Measurements from ENCODE around the gene VSNL1.

VSNL1 gene

DNA sequence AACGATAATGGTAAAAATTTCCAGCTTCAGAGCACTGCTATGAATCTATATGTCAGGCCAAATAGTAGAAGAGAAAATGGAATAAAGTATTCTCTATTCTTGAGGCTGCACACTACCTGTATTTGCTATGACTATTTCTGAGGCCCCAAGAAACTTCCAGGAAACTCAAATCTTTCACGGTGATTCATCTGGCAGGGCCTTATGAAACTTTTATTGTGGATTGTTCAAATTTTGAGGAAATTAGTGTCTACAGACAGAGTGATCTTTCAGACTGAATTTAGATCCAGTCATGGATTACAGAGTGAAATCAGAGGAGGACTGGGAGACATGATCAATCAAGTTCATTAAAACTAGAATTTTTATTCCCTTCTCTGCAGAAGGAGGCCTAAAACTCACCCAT is 4.1 kb upstream of the VSNL1 start:
- TF ChIP-seq POLR2A (IDR thresholded peaks at IDR 0.05; ENCODE audit: low read depth, low read length), result no peak
- no peak for DNase-seq (ENCODE audit: insufficient read length, low spot score)
- FAIRE-seq, result no peak

DNA sequence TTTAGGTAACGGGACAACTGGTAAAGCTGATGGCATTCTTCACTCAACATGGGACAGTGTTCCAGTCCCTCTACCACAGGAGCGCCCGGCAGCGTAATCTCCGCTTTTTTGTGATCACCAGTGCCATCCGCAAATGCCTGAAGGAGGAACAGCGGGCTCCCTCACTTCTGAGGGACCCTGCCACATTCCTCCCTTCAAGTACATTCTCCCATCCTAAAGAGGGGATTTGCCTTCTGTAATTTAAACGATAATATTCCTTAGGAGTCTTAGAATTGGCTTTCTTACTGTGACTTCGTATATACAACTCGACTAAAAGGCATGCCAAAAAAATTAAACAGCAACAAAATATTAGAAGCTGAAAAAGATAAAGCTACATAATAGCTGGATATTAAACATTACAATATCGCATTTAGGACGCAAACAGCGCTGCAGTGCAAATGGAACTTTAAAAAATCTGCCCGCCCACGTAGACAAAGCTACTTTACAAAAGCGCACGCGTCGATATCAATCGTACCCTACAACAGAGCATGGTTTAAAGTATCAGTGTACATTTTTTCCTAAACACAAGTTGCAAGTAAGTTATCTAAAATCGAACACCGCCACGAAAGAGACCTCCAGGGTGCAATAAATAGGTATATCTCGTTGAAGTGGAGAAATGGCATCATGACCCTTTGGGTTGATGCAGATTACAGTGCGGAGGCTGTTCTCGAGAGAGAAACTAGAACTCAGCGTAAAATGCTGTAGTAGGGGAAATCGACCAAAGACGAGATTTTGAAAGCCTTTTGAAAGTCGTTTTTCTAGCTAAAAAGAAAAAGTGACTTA is 2.3 kb upstream of the VSNL1 start:
- DNase-seq (ENCODE audit: insufficient read length, low spot score) (no peak), FAIRE-seq (no peak)
- no peak for TF ChIP-seq POLR2A (IDR thresholded peaks at IDR 0.05; ENCODE audit: low read depth, low read length)

DNA sequence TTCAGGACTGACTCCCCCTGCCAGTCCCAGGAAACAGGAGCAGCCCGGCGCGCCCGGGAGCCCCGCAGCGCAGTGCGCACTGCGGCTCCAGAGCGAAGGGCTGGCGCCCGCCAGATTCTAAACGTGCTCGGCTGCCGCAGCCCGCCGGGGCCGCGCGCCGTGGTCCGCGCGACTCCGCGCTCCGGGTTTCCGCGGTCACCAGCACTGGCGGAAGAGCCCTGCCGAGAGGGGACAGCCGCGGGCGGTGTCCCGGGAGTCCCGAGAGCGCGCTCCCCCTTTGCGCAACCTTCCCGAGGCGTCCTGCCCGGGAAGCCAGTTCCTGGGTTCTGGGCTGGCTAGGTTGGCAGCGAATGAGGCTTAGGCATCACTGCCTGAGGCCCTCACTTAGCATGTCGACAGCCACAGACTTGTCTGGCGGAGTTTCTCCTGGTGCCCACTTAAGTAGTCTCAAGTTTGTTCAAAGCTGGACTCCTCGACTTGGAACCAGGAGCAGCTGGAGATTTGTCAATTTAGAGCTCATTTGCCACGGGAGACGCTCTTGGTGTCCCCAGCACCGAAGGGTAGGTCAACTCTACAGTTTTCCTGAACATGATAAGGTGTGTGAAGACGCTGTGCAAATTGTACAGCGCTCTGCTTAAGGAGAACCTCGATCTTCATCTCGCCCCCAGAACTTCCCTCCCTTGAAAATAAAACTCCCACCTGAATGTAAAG is 1.5 kb upstream of the VSNL1 start:
- FAIRE-seq (no peak), DNase-seq (ENCODE audit: insufficient read length, low spot score) (no peak)
- no peak for TF ChIP-seq POLR2A (IDR thresholded peaks at IDR 0.05; ENCODE audit: low read depth, low read length)

DNA sequence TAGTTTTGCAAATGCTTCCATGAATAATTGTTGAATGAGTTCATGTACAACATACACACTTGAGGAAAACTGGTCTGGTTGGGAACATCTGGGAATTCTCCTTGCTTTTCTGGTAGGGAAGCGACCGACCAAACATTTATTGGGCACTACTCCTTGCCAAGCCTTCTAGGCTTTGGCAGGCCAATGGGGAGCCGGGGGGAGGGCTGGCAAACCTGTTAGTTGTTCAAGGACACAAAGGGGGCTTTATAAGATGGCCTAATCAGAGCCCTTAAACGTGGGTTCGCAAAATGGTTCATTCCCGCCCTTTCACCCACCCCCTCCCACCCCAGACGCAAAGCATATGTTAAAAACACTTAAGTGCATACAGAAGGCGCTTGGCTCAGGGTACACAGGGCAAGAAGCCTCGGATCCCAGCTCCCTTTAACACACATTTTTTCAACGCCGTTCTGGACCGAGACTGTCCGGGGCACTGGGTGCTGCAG is 844 bp upstream of the VSNL1 start:
- DNase-seq (ENCODE audit: insufficient read length, low spot score), result no peak
- FAIRE-seq, result no peak
- TF ChIP-seq POLR2A (IDR thresholded peaks at IDR 0.05; ENCODE audit: low read depth, low read length), result no peak

DNA sequence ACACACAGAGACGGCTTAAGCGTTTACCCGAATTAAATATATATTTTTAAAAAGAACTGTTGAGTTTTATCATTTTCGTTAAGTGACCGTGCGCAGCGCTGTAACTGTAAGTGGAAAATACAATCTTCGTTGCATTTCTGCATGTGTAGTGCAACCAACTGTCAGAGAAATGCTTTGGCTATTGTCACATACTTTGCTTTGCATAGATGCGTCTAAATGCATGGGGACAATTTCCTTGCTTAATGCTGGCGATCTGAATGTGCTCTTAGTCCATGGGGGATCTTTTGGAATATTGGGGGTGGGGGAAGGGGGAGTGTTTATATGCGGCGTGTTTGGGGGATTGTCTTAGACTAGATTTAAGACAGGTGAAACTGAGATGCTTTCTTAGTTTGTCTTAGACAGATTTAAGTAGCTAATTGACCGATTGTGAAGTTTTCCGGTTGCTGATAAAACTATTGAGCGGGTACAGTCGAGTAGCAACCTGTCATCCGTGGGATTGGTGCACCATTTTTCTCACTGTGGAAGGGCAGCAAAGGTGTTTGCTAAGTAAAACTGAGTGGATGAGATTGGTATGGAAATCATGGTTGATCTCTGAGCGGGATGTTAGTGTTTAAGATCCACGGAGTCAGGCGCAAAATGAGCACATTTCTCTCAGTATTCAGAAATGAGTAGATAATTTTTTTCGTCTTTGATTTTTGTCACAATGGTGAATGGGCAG is 476 bp downstream of the VSNL1 start:
- FAIRE-seq (no peak), DNase-seq (ENCODE audit: insufficient read length, low spot score) (no peak)
- no peak for TF ChIP-seq POLR2A (IDR thresholded peaks at IDR 0.05; ENCODE audit: low read depth, low read length)

DNA sequence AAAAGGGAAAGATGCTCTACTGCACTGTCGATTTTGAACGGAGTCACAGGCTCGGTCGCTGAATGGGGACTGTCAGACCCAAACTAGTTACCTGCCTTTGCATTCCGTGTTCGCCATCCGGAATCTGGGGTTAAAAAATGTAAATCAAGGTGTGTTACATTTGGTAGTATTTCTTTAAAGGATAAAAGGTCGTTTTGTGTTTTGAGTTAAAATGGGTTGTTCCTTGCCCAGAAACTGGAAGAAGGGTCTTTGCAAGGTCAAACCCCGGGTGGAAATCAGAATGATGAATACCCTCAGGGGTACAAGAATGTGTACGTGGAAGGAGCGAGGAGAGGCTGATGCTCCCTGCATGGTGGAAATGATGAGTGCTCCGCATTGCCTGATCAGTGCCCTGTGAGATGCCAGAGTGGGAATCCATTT is 1.0 kb downstream of the VSNL1 start:
- FAIRE-seq, result no peak

DNA sequence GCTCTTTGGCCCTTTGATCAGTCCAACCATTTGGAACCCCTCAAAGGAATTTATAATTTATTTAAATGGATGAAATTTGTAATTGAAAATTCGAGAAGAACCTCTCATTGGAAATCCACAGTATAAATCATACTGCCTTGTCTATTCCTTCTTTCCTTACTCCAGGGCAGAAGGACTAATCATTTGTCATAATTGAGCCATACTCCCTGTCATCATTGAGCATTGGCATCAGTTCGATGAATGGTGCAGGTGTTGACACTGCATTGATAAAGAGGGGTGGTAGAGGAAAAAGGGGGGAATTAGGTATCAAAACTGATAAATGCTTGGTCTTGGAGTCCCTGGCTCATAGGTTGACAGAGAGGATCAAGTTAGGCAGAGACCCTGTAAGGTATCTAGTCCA is 2.0 kb downstream of the VSNL1 start:
- no peak for TF ChIP-seq POLR2A (IDR thresholded peaks at IDR 0.05; ENCODE audit: low read depth, low read length)
- DNase-seq (ENCODE audit: insufficient read length, low spot score), result no peak
- no peak for FAIRE-seq

More for the DNA sequence above, 1.0 kb downstream of the VSNL1 start:
- TF ChIP-seq POLR2A (IDR thresholded peaks at IDR 0.05; ENCODE audit: low read depth, low read length), result no peak
- DNase-seq (ENCODE audit: insufficient read length, low spot score), result no peak

DNA sequence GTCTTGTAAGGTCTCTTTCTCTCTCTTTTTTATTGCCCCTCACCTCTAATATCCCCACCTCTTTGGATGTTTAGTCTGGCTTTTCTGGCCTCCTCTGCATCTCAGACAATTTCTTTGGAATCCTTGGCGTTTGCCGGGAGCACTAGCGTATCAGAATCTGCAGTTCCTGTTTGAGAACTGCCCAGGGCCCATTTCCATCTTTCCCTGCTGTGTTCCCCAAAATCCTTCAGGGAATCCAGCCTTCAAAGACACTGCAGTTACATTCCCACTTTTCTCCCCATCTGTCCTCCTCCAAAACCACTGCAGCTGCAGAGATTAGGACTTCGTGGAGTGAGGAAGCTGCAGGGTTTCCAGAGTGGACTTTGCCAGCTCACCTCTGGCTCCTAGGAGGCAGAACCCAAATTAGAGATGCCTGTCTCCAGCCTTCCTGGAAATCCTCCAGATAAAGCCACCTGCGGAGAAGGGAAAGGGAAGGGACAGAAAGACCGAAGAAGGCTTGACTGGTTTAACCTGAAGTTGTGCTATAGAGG is 2.7 kb downstream of the VSNL1 start:
- FAIRE-seq, result no peak
- no peak for TF ChIP-seq POLR2A (IDR thresholded peaks at IDR 0.05; ENCODE audit: low read depth, low read length)
- DNase-seq (ENCODE audit: insufficient read length, low spot score), result no peak

DNA sequence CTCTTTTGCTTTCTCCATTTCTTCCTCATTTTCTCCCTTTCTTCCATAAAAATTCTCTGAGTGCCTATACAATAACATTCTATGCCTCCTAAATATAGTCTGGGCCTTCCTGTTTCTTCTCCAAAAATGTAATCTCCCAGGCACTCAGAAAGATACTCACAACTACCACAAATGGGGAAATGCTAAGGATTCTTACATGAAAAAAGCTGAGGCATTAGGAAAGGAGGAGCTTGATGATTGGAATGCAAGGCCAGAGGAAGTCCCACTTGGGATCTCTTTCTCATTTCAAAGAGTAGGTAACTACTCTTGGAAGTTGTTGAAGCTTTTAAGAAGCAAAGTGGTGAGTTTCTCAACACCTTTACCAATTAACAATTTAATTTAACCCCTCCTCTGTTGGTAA is 3.4 kb downstream of the VSNL1 start:
- TF ChIP-seq POLR2A (IDR thresholded peaks at IDR 0.05; ENCODE audit: low read depth, low read length), result no peak
- DNase-seq (ENCODE audit: insufficient read length, low spot score), result no peak
- FAIRE-seq, result no peak

DNA sequence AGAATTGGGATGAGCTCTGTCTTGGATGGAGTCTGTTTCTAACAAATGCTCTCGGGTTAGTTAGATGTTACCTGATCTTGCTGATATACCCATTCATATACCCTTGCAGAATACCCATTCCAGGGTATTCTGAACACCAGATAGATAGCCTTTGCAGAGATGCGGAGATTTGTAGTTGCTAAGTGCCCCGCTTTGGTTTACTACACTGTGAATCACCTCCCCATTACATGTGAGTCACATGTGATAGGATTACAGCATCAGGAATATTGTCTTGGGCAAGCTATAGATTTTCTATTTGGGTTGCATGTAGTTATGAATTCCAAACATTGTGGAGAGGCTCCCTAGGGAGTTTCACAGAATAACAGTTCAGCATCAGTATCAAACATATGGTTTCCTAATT is 3.8 kb downstream of the VSNL1 start:
- DNase-seq (ENCODE audit: insufficient read length, low spot score), result no peak
- no peak for FAIRE-seq
- no peak for TF ChIP-seq POLR2A (IDR thresholded peaks at IDR 0.05; ENCODE audit: low read depth, low read length)

DNA sequence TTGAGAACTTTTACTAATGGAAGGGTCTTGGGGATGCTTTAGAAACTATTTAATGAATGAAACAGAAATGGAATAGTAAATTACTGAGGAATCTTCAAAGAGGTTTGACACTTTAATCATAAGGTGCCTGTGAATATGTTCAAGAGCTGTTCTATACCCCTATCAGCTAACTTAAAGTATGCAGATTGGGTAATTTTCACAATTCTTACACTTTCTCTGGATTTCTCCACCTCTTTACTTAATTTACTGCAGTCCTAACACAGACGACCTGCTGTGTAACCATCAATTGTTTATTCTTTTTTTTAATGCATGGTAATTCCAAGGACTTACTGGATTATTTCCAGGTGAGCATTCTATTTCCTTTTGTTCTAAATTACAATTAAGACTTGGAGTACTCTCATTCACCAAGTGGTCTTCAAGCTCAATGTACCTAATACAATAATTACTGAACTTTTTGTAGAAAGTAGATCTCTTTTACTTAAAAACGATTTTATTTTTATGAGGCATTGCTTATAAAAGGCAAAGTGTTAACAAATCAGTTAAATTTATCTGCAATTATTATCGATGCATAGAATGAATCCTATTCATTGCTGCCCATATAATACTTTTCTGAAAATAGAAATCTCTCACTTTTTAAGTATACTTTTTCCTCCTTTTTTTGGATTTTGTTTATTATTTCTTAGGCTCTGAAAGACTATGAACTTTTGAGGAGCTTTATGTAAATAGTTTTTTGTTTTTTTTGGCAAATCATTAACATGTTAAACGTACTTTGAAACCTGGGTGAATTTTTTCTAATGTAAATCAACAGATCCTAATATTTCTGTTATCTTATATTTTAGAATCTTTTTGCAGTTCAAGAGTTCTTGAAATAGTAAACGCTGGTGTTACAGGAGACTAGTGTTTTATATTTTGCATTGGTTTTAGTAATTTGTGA is 5.5 kb downstream of the VSNL1 start:
- FAIRE-seq (no peak), DNase-seq (ENCODE audit: insufficient read length, low spot score) (no peak)
- no peak for TF ChIP-seq POLR2A (IDR thresholded peaks at IDR 0.05; ENCODE audit: low read depth, low read length)

DNA sequence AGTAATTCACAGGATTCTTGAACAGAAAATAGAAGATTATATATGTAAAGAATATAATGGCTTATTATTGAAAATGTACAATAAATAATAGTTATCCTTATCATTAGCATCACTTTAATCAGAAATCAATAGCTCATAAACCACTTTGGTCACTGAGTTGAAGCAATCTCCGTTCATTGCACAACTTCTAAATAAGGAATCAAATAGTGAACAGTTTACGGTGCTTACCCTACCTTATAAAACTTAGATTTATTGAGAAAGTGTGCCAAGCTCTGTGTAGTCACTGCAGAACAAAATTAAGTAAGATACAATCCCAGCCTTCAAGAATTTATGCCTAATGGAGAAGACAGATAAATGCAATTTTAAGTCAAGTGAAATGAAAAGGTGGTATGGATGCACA is 6.7 kb downstream of the VSNL1 start:
- no peak for FAIRE-seq
- no peak for DNase-seq (ENCODE audit: insufficient read length, low spot score)
- TF ChIP-seq POLR2A (IDR thresholded peaks at IDR 0.05; ENCODE audit: low read depth, low read length), result no peak

DNA sequence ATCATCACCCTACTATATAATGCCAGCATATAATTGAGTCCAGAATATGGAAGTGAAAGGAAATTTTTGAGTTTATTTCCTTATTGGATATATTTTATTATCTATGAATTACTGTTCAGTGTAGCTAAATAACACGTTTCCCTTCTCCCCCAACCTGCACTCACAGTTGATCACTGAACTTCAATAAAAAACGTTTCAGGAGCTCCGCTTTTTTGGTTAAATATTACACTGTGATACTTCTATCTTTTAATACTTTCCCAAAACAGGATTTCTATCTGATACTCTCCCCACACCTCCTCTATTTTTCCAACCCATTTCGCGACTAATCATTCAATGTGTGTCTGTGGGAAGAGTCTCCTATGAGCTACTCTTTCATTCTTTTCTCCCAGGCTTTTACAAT is 7.2 kb downstream of the VSNL1 start:
- no peak for DNase-seq (ENCODE audit: insufficient read length, low spot score)
- FAIRE-seq, result no peak
- no peak for TF ChIP-seq POLR2A (IDR thresholded peaks at IDR 0.05; ENCODE audit: low read depth, low read length)
